ENCODE data around the gene PSMB11.

DNA sequence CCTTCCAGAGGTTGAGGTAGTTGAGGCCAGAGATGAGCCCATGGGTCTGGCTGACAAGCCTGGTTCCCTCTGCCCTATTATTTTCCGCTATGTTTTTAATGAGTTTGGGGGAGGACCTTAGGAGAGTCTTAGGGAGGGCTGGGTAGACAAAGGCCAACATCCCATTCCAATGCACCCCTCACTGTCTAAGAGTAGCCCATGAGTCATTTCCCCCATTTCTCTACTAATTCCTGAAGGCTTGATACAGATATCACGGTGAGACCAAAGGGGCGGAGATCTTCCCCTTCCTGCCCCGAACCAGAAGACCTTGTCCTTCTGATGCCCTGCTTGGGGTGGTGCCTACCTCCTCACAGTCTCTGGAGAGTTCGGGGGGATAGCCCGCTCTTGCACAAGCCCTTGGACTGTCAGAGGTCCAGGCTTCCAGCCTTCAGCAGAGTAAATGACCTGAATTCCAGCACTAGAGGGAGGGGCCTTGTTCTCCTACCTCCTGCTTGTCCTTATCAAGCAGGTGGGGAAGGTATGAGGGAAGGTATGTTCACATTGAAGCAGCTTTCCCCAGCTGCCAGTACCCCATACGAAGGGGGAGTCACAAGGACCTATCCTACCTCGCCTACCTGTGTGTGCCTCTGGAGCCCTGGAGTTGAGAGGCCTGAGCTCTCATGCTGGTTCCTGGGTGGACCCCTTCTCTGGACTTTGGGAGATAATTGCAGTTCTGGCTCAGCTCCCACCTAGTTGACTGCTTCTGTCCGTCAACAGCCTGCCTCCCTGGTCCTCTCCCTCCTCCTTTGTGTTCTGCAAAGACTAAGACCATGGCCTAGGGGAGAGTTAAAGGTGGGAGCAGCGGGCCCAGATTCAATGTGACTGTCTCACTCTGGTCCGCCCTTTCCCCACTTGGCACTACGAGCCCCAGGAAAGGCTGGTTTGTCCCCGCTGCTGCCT is 3.7 kb downstream of the PSMB11 start:
- TF ChIP-seq CTCF (IDR thresholded peaks at IDR 0.05; ENCODE audit: low read depth, low read length, poor library complexity, severe bottlenecking) = no peak
- TF ChIP-seq EZH2phosphoT487 (IDR thresholded peaks at IDR 0.05; ENCODE audit: borderline replicate concordance, low read length) = no peak
